Activated naive CD8-positive, alpha-beta T cell treated with anti-CD3 and anti-CD28 coated beads, Interleukin-2, amount 50 U/mL, for 16 hours (primary cell): ENCODE data around the gene EIF4E1B.
A peak's percentile ranks its signal among the peaks of the same experiment; 100 is the strongest.

Experiments used
- DNase-seq: peaks from one replicate; pipeline ENCODE4 v3.0.0-alpha.2; 2020; ENCODE audit warnings: low read depth, low spot score

EIF4E1B gene

GRCh38 chr5:176647030-176647842 lies 16.8 kb downstream of the EIF4E1B start, which contains the start of gene TSPAN17:
Gene TSPAN17 (plus strand): TSS chr5:176647484. CDS start chr5:176647616, 132 bp downstream.
- DNase-seq: peak; percentile 96

GRCh38 chr5:176647843-176648473 lies 17.5 kb downstream of the EIF4E1B start:
- DNase-seq: no peak

DNA sequence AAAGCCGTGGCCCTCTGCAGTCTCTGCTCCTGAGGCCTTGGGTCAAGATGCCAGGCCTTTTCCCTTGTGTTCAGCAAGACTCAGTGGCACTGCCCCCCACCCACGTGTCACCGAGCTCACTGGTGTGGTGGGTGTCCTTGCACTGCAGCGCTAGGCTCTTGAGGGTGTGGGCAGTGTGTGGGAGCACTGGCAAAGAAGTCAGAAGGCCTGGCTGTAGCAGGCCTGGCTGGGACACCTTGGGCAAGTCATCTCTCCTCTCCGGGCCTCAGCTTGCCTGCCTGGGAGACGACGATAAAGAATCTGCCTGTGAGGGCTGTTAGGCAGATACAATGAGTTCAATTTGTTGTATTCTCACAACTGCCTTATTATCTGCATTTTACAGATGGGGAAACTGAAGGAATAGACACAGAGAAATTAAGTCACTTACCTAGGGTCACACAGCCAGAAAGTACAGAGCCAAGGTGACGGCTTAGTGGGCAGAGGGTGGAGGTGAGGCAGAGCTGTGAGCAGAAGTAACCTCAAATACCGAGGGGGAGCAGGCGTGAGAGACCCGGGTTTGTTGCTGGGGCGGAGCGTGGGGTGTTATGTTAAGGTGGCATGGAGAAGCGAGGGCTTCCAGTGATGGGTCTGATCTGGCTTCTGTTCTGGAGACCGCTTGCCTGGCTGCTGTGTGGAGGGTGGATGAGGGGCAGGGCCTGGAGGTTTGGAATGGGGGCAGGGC lies 18.2 kb downstream of the EIF4E1B start:
- no peak for DNase-seq

- DNase-seq: no peak
Observed at GRCh38 chr5:176650354-176650884, 19.9 kb downstream of the EIF4E1B start.

GRCh38 chr5:176651472-176651980 lies 21.1 kb downstream of the EIF4E1B start:
- DNase-seq: no peak

- no peak for DNase-seq
Observed at GRCh38 chr5:176652136-176652535, 21.7 kb downstream of the EIF4E1B start.

DNA sequence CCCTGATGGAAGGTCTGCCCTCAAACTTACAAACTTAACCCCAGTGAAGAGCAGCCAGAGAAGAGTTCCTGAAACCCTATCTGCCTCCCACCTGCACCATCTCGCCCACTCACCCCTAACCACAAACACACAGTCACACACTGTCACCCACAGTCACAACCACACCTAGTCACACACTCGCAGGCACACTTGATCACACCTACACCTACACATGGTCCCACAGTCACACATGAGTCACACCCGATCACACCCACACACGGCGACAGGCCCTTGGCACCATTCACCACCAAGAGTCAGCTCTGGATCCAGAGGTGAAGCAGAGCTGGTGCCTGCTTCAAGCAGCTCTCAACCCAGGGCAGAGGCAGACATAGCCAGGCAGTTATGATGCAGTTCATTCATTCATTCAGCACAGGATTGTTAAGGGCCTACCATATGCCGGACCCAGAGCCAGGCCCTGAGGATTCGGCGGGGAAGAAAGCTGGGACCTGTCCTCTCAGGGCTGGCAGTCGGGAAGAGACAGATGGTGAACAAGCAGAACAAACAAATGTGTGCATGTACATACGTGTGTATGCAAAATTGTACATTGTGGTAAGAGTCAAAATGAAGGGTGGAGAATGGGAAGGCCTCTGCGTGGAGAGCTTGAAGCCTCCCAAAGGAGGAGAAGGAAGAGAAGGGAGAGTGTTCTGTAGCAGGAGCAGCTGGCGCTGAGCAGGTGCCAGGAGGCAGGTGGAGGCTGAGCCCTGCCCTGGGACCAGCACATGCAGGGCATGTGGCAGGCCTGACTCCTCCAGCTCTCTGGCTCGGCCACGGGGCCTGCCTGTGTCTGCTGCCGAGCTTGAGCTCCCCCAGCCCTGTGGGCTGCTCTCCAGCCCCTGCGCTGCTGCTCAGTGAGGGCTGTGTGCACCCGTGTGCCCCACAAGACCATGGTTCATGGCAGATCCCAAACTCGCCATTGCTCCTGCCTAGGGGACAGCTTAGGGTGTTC lies 23.2 kb downstream of the EIF4E1B start:
- peak; percentile 81 for DNase-seq

DNA sequence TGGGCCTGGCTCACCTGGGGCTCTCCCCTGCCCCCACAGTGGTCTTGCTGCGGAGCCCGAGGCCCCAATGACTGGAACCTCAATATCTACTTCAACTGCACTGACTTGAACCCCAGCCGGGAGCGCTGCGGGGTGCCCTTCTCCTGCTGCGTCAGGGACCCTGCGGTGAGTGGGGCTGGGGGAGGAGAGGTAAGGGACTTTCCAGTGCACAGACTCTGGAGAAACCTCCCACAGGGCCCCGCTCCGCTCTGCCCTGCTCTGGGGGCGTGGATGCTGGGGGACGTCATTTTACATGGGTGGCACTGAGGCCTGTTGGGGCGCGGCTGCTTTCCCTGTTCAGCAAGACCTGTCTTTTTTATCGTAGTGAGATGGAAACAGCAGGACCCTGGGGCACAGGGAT lies 24.4 kb downstream of the EIF4E1B start:
- no peak for DNase-seq

GRCh38 chr5:176656467-176656990 lies 26.1 kb downstream of the EIF4E1B start:
- no peak for DNase-seq

DNA sequence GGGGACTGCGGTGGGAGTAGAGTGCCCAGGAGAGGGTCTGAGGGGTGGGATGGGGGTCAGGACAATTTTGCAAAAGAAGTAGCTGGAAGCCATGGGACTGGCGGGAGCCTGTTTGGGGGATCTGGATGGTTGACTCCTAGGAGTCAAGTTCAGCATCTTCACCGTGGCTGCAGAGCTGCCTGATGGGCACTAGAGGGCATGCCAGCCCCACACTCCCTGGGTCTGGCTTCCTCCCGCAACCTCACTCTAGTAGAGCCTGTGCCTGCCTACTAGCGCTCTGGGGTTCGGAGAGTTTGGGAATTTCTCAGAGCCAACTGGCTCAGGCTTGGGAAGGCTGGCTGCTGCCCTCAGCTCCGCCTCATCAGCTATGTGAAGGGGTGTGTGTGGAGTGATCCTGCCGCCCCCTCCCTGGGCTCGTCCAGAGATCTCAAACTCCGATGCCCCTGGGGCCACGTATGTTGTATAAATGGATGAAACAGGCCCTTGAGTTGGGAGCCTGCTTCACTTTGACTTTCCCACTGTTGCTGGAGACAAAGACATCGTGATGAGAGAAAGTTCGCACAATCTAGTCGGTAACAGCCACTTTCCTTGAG lies 27.6 kb downstream of the EIF4E1B start:
- DNase-seq: peak; percentile 49

DNA sequence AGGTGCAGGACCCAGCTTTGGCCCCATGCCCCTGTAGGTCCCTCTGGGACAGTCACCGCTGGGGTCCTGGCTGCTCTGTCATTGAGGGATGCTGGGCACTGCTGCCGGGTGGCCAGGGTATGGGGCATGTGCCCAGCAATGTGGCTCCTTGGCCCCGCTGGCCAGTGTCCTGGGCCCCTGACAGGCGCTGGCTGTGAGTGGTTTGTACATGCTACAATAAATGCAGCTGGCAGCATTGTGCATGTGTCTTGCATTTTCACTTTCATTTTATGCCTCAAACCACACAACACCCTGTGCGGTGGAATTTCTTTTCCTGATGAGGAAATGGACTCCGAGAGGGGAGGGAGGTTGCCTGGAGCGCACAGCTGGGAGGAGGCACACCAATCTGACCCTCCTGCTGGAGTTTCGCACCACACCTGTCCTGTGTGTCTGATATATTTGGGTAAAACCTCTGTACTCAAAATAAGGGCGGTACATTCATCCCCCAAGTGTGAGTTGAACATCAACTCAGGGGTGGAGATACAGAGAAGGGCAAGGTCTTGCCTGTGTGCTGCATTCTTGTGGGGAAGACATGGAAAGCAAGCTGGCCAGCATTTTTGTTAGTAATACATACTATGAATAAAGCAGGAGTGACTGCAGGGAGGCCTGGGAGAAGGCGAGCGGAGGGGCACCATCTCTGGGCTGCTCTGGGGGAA lies 28.5 kb downstream of the EIF4E1B start:
- DNase-seq: no peak

DNA sequence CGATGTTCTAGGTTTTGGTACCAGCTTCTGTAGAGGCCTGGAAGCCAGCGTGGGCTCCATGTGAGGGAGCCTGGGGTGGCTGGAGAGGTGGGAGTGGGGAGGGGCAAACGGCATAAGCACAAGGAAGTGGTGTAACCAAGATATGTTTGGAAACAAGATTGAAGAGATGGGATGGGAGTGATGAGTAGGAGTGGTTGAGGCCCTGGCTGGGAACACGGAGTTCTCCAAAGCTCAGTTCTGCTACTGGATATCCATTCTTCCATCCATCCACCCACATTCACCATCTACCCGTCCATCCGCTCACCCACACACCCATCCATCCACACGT lies 29.0 kb downstream of the EIF4E1B start:
- no peak for DNase-seq

DNA sequence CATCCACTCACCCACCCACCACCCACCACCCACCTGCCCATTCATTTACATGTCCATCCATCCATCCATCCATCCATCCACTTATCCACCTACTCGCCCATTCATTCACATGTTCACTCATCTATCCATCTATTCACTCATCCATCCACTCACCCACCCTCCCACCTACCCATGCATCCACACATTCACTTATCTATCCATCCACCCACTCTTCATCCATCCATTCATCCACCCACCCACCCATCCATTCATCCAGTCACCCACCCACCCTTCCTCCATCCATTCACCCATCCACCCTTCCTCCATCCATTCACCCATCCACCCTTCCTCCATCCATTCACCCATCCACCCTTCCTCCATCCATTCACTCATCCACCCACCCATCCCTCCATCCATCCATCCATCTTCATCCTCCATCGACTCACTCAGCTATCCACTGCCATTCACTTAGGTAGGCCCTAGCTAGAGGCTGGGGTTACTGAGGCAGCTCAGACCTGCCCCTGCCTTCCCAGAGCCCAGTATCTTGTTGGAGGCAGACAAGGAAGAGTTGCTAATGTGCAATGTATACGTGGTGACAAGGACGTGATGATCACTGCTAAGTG lies 29.5 kb downstream of the EIF4E1B start:
- no peak for DNase-seq

DNA sequence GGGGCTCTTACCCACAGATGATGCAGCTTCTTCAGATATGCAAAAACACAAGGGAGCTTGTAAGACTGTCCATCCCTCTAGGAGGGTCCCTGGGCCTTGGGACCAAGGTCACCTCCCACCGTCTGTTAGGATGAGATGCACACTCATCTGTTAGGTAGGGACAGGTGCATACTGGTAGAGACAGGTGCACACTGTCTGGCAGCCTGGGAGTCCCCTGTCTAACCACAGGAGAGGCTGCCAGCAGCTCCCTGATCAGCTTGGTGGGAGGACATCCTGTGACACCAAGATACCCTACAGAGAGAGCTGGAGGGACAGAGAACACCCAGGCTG lies 30.0 kb downstream of the EIF4E1B start:
- DNase-seq: no peak

DNA sequence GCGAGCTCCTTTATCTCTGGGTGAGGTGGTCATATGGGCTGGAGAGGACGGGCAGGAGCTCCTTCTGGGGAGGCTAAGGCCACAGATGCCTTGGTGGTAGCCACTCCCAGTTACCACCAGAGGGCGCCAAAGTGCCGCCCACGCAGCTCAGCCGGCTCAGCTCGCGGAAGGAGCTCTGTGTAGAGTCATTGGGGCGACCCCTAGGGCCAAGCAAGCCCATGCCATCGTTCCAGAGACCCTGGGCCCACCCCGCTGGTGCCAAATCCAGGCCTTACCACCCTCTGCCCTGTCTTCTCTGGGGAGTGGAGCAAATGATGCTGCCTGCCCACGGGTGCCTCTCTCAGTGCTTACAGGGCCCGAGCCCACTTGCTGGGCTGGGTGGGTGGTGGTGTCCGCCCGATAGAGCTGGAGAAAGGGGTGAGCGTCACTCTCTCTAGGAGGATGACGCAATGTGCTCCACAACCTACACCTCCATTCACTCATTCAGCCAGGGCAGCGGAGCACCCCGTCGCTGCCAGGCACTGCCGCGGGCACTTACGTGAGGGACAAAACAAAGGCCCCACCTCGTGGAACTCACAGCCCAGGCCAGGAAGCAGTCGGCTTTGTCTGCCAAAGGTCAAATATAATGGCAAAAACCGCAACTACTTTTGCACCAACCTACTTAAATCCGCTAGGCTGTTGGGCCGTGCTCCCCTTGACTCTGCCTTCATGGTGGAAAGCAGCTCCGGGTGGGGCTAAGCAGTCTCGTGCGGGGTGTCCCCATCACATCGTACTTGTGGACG lies 30.6 kb downstream of the EIF4E1B start:
- peak; percentile 67 for DNase-seq

DNA sequence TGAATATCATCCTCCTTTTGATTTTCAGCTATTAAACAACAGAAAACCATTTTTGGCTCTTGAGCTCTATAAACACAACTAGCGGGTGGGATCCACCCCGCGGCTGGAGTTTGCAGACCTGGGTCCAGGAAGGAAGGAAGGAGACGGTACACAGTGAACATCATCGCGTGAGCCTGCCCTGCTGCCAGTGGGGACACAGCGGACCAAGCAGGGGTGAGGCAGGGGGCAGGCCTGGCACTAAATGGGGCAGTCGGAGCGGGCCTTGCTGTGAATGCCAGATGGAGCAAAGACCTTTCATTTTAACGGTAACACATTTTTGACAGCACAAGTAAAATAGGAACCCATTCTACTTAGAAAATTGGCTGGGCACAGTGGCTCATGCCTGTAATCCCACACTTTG lies 31.2 kb downstream of the EIF4E1B start:
- DNase-seq: no peak

GRCh38 chr5:176662371-176663333 lies 32.2 kb downstream of the EIF4E1B start:
- DNase-seq: no peak
